GM23338 (cell line): ENCODE results near the gene SLC36A4. TPM values are rescaled to one million over a fixed set of nuclear protein-coding genes. Genes with fewer than 3 reads are reported as not detected.

Source experiments
- ATAC-seq: fragments of 200-7000 bp; cut with Tn5 transposase; 3 replicates; pipeline ENCODE4 v1.9.1; 2020
- DNase-seq: peaks from one replicate; pipeline ENCODE4 v3.0.0-alpha.2; 2015; ENCODE audit warnings: low spot score
- H2AFZ ChIP-seq: fragments of 200-600 bp; sonication (generic); 2 replicates; pipeline ENCODE4 v1.8.0; 2016; ENCODE audit warnings: antibody characterized with exemption, mild to moderate bottlenecking, moderate library complexity
- H3F3A ChIP-seq: fragments of 200-600 bp; sonication (generic); replicated peaks from 2 replicates; pipeline ENCODE4 v1.8.0; 2017; ENCODE audit warnings: antibody characterized with exemption, mixed run types, low read depth
- H3K27ac ChIP-seq: fragments of 200-600 bp; sonication (generic); 2 replicates; pipeline ENCODE4 v1.6.1; 2016; ENCODE audit warnings: low read depth
- H3K27me3 ChIP-seq: fragments of 200-600 bp; sonication (generic); 2 replicates; pipeline ENCODE4 v1.8.0; 2016; ENCODE audit warnings: mild to moderate bottlenecking, mixed run types, moderate library complexity; ENCODE audit not compliant: insufficient read depth
- H3K36me3 ChIP-seq: fragments of 200-600 bp; sonication (generic); 2 replicates; pipeline ENCODE4 v1.8.0; 2016; ENCODE audit warnings: mild to moderate bottlenecking; ENCODE audit not compliant: insufficient read depth
- H3K4me1 ChIP-seq: fragments of 200-600 bp; sonication (generic); 2 replicates; pipeline ENCODE4 v1.8.0; 2016; ENCODE audit warnings: mild to moderate bottlenecking, moderate library complexity; ENCODE audit not compliant: insufficient read depth
- H3K4me2 ChIP-seq: fragments of 200-600 bp; sonication (generic); 2 replicates; pipeline ENCODE4 v1.7.1; 2017; ENCODE audit warnings: mixed run types
- H3K4me3 ChIP-seq: fragments of 200-600 bp; sonication (generic); 2 replicates; pipeline ENCODE4 v1.6.1; 2016; ENCODE audit warnings: mixed run types
- H3K79me2 ChIP-seq: fragments of 200-600 bp; sonication (generic); replicated peaks from 2 replicates; pipeline ENCODE4 v1.8.0; 2017; ENCODE audit warnings: mild to moderate bottlenecking; ENCODE audit not compliant: insufficient read depth
- H3K9me2 ChIP-seq: fragments of 200-600 bp; sonication (generic); 2 replicates; pipeline ENCODE4 v1.8.0; 2017; ENCODE audit not compliant: insufficient read depth
- H4K20me1 ChIP-seq: fragments of 200-600 bp; sonication (generic); replicated peaks from 2 replicates; pipeline ENCODE4 v1.8.0; 2017; ENCODE audit warnings: mild to moderate bottlenecking; ENCODE audit not compliant: insufficient read depth
- H3K27ac Mint-ChIP-seq: 2 replicates; pipeline ENCODE4 v1.8.0; 2020; ENCODE audit warnings: inconsistent platforms, mild to moderate bottlenecking, moderate library complexity, mixed read lengths
- H3K27me3 Mint-ChIP-seq: 3 replicates; pipeline ENCODE4 v1.8.0; 2022; ENCODE audit warnings: low read depth, mild to moderate bottlenecking, moderate library complexity, mixed read lengths, inconsistent platforms; ENCODE audit not compliant: insufficient read depth, poor library complexity
- H3K36me3 Mint-ChIP-seq: 3 replicates; pipeline ENCODE4 v1.8.0; 2021; ENCODE audit warnings: low read depth, mild to moderate bottlenecking, inconsistent platforms, moderate library complexity, mixed read lengths
- H3K4me1 Mint-ChIP-seq: 3 replicates; pipeline ENCODE4 v1.8.0; 2020; ENCODE audit warnings: mild to moderate bottlenecking, inconsistent platforms, mixed read lengths
- H3K4me3 Mint-ChIP-seq: 3 replicates; pipeline ENCODE4 v1.8.0; 2021; ENCODE audit warnings: moderate library complexity, mild to moderate bottlenecking, inconsistent platforms, mixed read lengths
- H3K9me3 Mint-ChIP-seq: 3 replicates; pipeline ENCODE4 v1.8.0; 2020; ENCODE audit warnings: moderate library complexity, mild to moderate bottlenecking, inconsistent platforms, mixed read lengths
- CREB1 ChIP-seq: fragments of 250-450 bp; sonication (Bioruptor Pico); IDR thresholded peaks from 2 replicates; pipeline ENCODE4 v1.5.0; 2020; ENCODE audit warnings: low read depth, mild to moderate bottlenecking, moderate library complexity
- ETS1 ChIP-seq: IDR thresholded peaks from 2 replicates; pipeline ENCODE4 v1.6.1; 2016; ENCODE audit warnings: antibody characterized with exemption
- EZH2 ChIP-seq: fragments of 200-600 bp; sonication (generic); IDR thresholded peaks from one replicate; pipeline ENCODE4 v1.8.0; 2017; ENCODE audit warnings: antibody characterized with exemption, mild to moderate bottlenecking, low read depth; ENCODE audit not compliant: unreplicated experiment
- JUNB ChIP-seq: IDR thresholded peaks from one replicate; pipeline ENCODE4 v1.6.1; 2016; ENCODE audit warnings: antibody characterized with exemption; ENCODE audit not compliant: unreplicated experiment
- POLR2AphosphoS5 ChIP-seq: IDR thresholded peaks from 2 replicates; pipeline ENCODE4 v1.6.1; 2016; ENCODE audit warnings: antibody characterized with exemption, low read depth
- REST ChIP-seq: IDR thresholded peaks from one replicate; pipeline ENCODE4 v1.6.1; 2018; ENCODE audit warnings: antibody characterized with exemption; ENCODE audit not compliant: unreplicated experiment
- STAT1 ChIP-seq: IDR thresholded peaks from one replicate; pipeline ENCODE4 v1.6.1; 2016; ENCODE audit warnings: antibody characterized with exemption; ENCODE audit not compliant: unreplicated experiment
- ZNF331 ChIP-seq: fragments of 250-450 bp; sonication (Bioruptor Pico); IDR thresholded peaks from 2 replicates; pipeline ENCODE4 v1.5.0; 2020; ENCODE audit warnings: low read depth, mild to moderate bottlenecking, moderate library complexity
- ZNF462 ChIP-seq: fragments of 250-450 bp; sonication (Bioruptor Pico); IDR thresholded peaks from 2 replicates; pipeline ENCODE4 v1.5.0; 2020; ENCODE audit warnings: mild to moderate bottlenecking, moderate library complexity
- polyA plus RNA-seq: library from polyadenylated mRNA; unstranded; fragments of >200 nt; fragmentation: Nextera tagmentation; extraction: Ambion mirVana; gene quantifications from 2 replicates; pipeline ENCODE4 v1.2.1, GENCODE V29; 2016
- total RNA-seq: library from RNA; depleted of rRNA; stranded (reverse); fragments of >200 nt; shearing (Covaris generic); gene quantifications from 2 replicates; pipeline ENCODE4 v1.2.3, GENCODE V29; 2014

SLC36A4 gene
- total and polyA plus RNA-seq, 2 experiments from 2014 or later, result 24.9 to 34.6 TPM

- Mint-ChIP-seq H3K27me3 (no peaks in the 10 kb centered on the region), H3K36me3 (no peaks in the 10 kb centered on the region), H3K4me1 (peaks cover 4% of the 10 kb centered on the region; the same call in 2 of the 3 replicates), H3K9me3 (no peaks in the 10 kb centered on the region), H3K27ac (no peak overlapping the region), H3K4me3 (no peak overlapping the region)
- H4K20me1 ChIP-seq, result no peaks in the 10 kb centered on the region
- no peaks in the 10 kb centered on the region for H3K27me3 ChIP-seq
- H3F3A ChIP-seq, result no peaks in the 10 kb centered on the region
- no peaks in the 10 kb centered on the region for H3K36me3 ChIP-seq
- no peak overlapping the region for H3K27ac ChIP-seq
- no peaks in the 10 kb centered on the region for H3K79me2 ChIP-seq
- no peak for DNase-seq
- no peaks in the 10 kb centered on the region; the same call in 1 of the 2 replicates for H3K9me2 ChIP-seq
- no peak for ATAC-seq
- TF ChIP-seq JUNB (no peak), EZH2 (no peak), ZNF462 (CRISPR knock-in tag) (no peak), ETS1 (no peak), STAT1 (no peak), CREB1 (CRISPR knock-in tag) (no peak), ZNF331 (CRISPR knock-in tag) (no peak), POLR2AphosphoS5 (no peak), REST (no peak)
- no peak overlapping the region for H2AFZ ChIP-seq
- no peak overlapping the region for H3K4me3 ChIP-seq
- no peaks in the 10 kb centered on the region for H3K4me1 ChIP-seq
- H3K4me2 ChIP-seq, result no peak overlapping the region
Observed at GRCh38 chr11:93213622-93214021, 15.8 kb upstream of the SLC36A4 start.
